BE2C (cell line): ENCODE measurements around the gene CCDC187.
"Not testable (repeated sequence)": the region's sequence is repeated elsewhere in the genome, so short reads cannot be mapped to it uniquely, and the experiment has no call there.

Experiments
- DNase-seq: peaks from one replicate; pipeline ENCODE4 v3.0.0-alpha.2; 2020
- H3K27me3 ChIP-seq: fragments of 250-450 bp; sonication (Bioruptor Pico); 2 replicates; pipeline ENCODE4 v1.5.1; 2020; ENCODE audit warnings: mild to moderate bottlenecking
- H3K36me3 ChIP-seq: fragments of 250-450 bp; sonication (Bioruptor Pico); 2 replicates; pipeline ENCODE4 v1.5.1; 2020; ENCODE audit warnings: mild to moderate bottlenecking
- H3K4me1 ChIP-seq: fragments of 250-450 bp; sonication (Bioruptor Pico); 2 replicates; pipeline ENCODE4 v1.5.1; 2020
- H3K4me3 ChIP-seq: 2 replicates; pipeline ENCODE4 v1.5.1; 2011; ENCODE audit warnings: low read depth, low read length
- H3K9me3 ChIP-seq: fragments of 250-450 bp; sonication (Bioruptor Pico); 2 replicates; pipeline ENCODE4 v1.5.1; 2020
- CTCF ChIP-seq: IDR thresholded peaks from 2 replicates; pipeline ENCODE4 v1.5.1; 2012; ENCODE audit warnings: mild to moderate bottlenecking, low read depth, low read length

The CCDC187 gene

GRCh38 chr9:136268318-136268717 lies 35.6 kb downstream of the CCDC187 start:
- H3K27me3 ChIP-seq, result no peaks in the 10 kb centered on the region
- H3K9me3 ChIP-seq, result no peaks in the 10 kb centered on the region
- H3K4me3 ChIP-seq, result no peak overlapping the region
- H3K36me3 ChIP-seq, result no peaks in the 10 kb centered on the region
- TF ChIP-seq CTCF, result peak; percentile 39
- peaks cover 8% of the 10 kb centered on the region for H3K4me1 ChIP-seq
- peak; percentile 50 for DNase-seq

- Histone ChIP-seq H3K27me3 (no peaks in the 10 kb centered on the region), H3K9me3 (no peaks in the 10 kb centered on the region), H3K36me3 (no peaks in the 10 kb centered on the region), H3K4me1 (peaks cover 8% of the 10 kb centered on the region), H3K4me3 (peak overlapping the region; percentile 60)
- peak; percentile 43 for TF ChIP-seq CTCF
- DNase-seq, result peak; percentile 92
Measured at GRCh38 chr9:136267261-136268111, 36.4 kb downstream of the CCDC187 start.

GRCh38 chr9:136266641-136267040 lies 37.3 kb downstream of the CCDC187 start:
- H3K27me3 ChIP-seq, result not testable (repeated sequence)
- peak overlapping the region; percentile 60 for H3K4me3 ChIP-seq

GRCh38 chr9:136265561-136266355 lies 38.1 kb downstream of the CCDC187 start:
- H3K36me3 ChIP-seq, result no peaks in the 10 kb centered on the region
- DNase-seq, result no peak
- peaks cover 8% of the 10 kb centered on the region for H3K4me1 ChIP-seq
- no peak for TF ChIP-seq CTCF
- no peaks in the 10 kb centered on the region for H3K9me3 ChIP-seq
- no peak overlapping the region for H3K4me3 ChIP-seq
- H3K27me3 ChIP-seq, result no peaks in the 10 kb centered on the region

More at GRCh38 chr9:136266641-136267040, 37.3 kb downstream of the CCDC187 start:
- not testable (repeated sequence) for DNase-seq, H3K4me1 ChIP-seq, H3K36me3 ChIP-seq, H3K9me3 ChIP-seq

- no peak for DNase-seq
- Histone ChIP-seq H3K36me3 (no peaks in the 10 kb centered on the region), H3K27me3 (no peaks in the 10 kb centered on the region), H3K9me3 (no peaks in the 10 kb centered on the region), H3K4me1 (peaks cover 10% of the 10 kb centered on the region), H3K4me3 (no peak overlapping the region)
- TF ChIP-seq CTCF, result no peak
Measured at GRCh38 chr9:136264441-136265405, 39.2 kb downstream of the CCDC187 start.

GRCh38 chr9:136264031-136264430 lies 39.9 kb downstream of the CCDC187 start:
- Histone ChIP-seq H3K4me3 (no peak overlapping the region), H3K36me3 (no peaks in the 10 kb centered on the region), H3K4me1 (peaks cover 16% of the 10 kb centered on the region), H3K9me3 (no peaks in the 10 kb centered on the region), H3K27me3 (no peaks in the 10 kb centered on the region)
- peak; percentile 38 for DNase-seq
- 0 out of 2 replicates have a peak, but pooled peaks have one; percentile 14 for TF ChIP-seq CTCF
